NCI-H226 (cell line): ENCODE data around the gene PPP2R2D.

ENCODE experiments used
- DNase-seq: peaks from one replicate; pipeline ENCODE4 v3.0.0-alpha.2; 2015

Gene PPP2R2D

GRCh38 chr10:131890276-131891195 lies 10.3 kb upstream of the PPP2R2D start:
- DNase-seq, result no peak

- no peak for DNase-seq
These were observed 9.4 kb upstream of the PPP2R2D start for GRCh38 chr10:131891196-131891928.

- no peak for DNase-seq
These were observed 8.6 kb upstream of the PPP2R2D start for GRCh38 chr10:131891929-131892805.

DNA sequence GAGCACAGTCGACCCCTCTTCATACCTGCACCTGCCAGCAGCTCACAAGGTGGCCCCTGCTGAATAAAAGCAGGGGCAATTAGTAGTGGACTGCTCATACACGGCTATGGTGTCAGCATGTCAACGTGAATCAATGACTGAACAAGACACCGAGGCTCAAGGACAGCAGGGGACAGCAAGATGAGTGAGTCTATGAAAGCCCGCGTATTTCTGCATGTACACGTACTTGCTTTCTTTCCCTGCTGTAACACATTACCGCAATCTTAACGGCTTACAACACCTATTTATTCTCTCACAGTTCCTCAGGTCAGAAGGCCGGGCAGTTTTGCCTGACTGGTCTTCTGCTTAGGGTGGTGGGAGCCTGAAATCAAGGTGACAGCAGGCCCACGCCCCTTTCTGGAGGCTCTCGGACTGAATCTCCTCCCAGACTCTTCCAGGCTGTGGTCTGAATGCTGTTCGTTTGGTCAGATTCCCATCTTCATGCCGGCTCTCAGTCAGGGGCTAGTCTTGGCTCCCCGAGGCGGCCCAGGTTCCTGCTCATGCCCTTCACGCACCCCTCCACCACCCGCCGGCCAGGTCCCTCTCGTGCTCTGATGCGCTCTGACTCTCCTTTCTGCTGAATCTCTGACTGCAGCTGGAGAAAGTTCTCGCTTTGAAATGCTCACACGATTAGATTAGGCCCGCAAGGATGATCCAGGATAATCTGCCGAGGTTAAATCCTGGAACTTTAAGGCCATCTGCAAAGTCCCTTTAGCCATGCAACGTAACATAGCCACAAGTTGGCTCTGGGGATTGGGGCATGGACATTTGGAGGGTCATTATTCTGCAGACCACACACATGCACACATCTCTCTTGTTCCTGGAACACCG lies 7.8 kb upstream of the PPP2R2D start:
- DNase-seq, result no peak

- DNase-seq, result no peak
These were observed 5.7 kb upstream of the PPP2R2D start for GRCh38 chr10:131895116-131895515.

GRCh38 chr10:131896403-131896802 lies 4.4 kb upstream of the PPP2R2D start:
- no peak for DNase-seq

- DNase-seq, result no peak
These were observed 3.4 kb upstream of the PPP2R2D start for GRCh38 chr10:131897297-131897899.

DNA sequence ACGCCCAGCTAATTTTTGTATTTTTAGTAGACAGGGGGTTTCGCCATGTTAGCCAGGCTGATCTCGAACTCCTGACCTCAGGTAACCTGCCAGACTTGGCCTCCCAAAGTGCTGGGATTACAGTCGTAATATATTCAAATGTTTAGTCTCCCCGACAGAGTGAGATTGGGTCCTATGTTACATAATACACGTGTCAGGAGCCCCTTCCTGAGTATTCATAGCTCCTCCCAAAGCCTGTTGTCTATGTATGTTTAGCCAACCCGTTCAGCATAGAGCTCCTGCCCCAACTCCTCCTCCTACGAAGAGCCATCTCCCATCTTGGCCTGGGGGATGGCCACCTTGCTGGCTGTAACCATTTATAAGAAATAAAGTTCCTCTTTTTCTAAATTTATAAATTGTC lies 2.7 kb upstream of the PPP2R2D start:
- DNase-seq, result no peak

GRCh38 chr10:131898713-131899112 lies 2.1 kb upstream of the PPP2R2D start:
- DNase-seq, result no peak

GRCh38 chr10:131899116-131899690 lies 1.6 kb upstream of the PPP2R2D start:
- no peak for DNase-seq

DNA sequence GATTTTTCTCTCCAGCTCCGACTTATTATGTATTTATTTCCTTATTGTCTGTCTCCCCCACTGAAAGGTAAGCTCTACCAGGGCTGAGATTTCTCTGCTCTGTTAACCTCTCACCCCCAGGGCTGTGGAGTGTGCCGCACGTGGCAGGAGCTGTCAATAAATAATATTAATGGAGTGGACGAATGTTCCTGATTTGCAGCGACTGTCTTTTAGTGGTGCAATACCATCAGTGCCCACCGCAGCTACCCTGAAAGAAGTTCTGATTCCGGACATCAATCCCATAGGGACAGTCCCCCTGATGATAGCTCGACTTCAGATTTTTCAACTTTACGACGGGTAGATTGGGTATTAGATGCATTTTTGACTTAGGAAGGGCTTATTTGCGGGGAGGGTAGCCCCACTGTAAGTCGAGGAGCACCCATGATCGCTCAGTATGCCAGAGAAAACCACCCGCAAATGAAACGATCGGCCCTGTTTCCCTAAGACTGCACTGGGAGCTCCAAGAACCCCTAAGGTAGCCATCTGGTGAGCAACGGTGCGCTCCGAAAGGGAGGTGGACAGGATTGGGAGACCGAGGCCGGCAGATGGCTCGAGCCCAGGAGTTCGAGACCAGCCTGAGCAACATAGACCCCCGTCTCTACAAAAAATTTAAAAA lies 986 bp upstream of the PPP2R2D start:
- no peak for DNase-seq

DNA sequence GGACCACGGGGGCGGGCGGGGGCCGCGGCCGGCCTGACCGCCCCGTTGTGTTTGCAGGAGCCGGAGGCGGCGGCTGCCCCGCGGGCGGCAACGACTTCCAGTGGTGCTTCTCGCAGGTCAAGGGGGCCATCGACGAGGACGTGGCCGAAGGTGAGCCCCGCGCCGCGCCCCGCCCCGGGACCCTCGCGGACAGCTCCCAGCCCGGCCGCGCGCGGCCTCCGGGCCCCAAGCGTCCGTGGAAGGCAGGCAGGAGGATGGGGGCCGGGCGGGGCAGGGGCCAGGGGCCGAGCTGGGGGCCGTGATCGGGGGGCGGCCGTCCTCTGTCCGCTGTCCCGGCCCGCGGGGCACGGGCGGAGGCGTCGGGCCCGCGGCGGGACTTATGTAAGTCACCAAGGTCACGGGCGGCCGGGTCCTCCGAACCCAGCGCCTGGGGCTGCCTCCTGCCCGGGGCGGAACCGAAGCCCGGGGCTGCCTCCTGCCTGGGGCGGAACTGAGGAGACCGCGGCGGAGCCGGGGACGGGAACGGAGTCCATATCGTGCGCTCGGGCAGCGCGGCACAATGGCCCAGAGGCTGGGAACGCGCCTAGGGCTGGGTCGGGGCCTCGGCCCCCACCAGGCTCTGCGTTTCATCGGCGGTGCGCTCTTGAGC lies 497 bp downstream of the PPP2R2D start:
- no peak for DNase-seq

- DNase-seq, result no peak
These were observed 1.4 kb downstream of the PPP2R2D start for GRCh38 chr10:131902211-131902610.

DNA sequence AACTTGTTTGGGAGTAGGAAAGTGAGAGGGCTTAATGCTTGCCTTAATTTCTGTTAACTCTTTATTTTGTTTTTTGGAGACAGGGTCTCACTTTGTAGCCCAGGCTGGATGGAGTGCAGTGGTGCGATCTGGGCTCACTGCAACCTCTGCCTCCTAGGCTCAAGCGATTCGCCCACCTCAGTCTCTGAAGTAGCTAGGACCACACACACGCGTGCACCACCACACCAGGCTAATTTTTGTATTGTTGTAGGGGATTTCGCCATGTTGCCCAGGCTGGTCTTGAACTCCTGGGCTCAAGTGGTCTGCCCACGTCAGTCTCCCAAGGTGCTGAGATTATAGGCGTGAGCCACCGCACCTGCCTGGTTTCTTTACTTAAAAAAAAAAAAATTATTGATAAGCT lies 1.9 kb downstream of the PPP2R2D start:
- no peak for DNase-seq

GRCh38 chr10:131905267-131905571 lies 4.4 kb downstream of the PPP2R2D start:
- DNase-seq, result no peak

DNA sequence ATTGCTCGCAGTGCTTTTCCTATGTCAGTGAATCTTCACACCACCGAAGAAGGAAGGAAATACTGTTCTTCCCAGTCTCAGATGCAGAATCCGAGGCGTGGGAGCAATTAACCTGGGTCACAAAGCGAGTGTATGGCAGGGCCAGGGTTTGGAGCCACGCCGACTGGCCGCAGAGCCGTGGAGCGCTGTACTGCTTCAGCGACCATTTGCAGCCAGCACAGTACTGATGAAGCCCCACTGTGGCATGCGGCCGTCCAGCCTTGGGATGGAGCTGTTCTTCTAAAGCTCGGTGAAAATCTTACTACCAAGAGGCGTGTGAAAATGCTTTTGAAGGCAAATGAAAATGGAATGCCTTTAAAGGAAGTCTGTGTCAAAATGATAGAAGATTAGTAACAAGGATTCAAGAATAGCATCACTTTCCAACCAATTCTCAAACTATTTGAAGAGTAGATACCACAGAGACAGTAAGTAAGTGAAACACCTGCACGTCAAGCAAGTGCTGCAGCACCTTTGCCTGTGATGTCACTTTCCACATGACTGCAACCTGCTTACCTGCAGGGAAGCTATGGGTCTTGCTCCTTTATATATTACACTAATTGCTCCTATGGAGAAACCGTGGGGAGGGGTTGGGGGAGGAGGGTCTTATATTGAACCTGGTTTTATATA lies 4.9 kb downstream of the PPP2R2D start:
- no peak for DNase-seq

DNA sequence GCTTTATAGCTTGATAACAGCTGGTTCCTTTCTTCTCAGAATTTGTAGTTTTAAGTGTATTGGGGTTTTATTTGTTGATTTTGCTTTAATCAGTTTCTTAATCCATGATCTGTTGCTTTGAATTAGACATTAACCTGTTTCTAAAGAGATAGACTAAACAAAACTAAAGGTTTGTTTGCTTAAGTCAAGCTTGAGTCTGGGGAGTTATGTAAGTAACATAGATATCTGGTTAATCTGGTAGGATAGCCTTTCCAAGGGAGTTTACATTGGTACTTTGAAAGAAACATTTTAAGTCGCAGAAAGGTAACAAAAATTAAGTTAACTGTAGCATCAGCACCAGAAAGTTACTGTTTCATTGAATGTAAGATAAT lies 5.4 kb downstream of the PPP2R2D start:
- no peak for DNase-seq

DNA sequence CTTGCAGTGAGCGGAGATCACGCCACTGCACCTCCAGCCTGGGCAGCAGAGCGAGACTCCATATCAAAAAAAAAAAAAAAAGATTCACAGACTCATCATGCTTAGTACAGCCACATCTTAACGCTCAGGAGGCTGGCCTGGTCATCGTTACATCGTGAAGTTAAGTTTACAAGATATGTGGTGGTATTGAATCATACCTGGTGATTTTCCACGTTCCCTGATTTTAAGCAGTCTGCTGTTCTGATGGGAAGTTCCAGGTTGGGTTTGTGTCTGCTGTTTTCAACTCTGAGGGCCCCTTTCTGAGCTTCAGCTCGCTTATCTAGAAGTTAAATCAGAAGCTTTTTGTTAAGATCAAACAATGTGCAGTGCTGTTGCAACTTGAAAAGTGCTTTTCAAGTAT lies 6.9 kb downstream of the PPP2R2D start:
- DNase-seq, result no peak

GRCh38 chr10:131908151-131908550 lies 7.3 kb downstream of the PPP2R2D start:
- no peak for DNase-seq
